Measurements from ENCODE around the gene TMPRSS6. TPM values are rescaled to one million over a fixed set of nuclear protein-coding genes. Genes with fewer than 3 reads are reported as not detected.

The TMPRSS6 gene
- total RNA-seq, 1 experiment from 2014 or later = 0.04 TPM

- TF ChIP-seq CTCF (conservative IDR thresholded peaks at IDR 0.05; ENCODE audit: low read depth, low read length) (no peak), EZH2 (IDR thresholded peaks at IDR 0.05; ENCODE audit: low read length, unreplicated experiment) (no peak), EZH2phosphoT487 (IDR thresholded peaks at IDR 0.05; ENCODE audit: borderline replicate concordance, low read length) (no peak)
- Histone ChIP-seq H3K9me3 (ENCODE audit: low read length) (no peaks in the 10 kb centered on the region), H3K4me2 (ENCODE audit: low read length) (peak overlapping the region; percentile 48), H3K27me3 (ENCODE audit: low read length) (no peaks in the 10 kb centered on the region), H3K27ac (ENCODE audit: low read length) (no peak overlapping the region), H3K36me3 (ENCODE audit: low read depth, low read length) (no peaks in the 10 kb centered on the region), H3K9ac (ENCODE audit: low read length) (no peak overlapping the region), H3F3A (ENCODE audit: low read length, unreplicated experiment) (no peaks in the 10 kb centered on the region), H2AFZ (ENCODE audit: low read length) (peak overlapping the region; percentile 39; the same call in 1 of the 2 replicates), H3K4me3 (ENCODE audit: low read length) (no peak overlapping the region), H3K79me2 (ENCODE audit: low read length) (no peaks in the 10 kb centered on the region), H3K4me1 (ENCODE audit: insufficient read depth, low read length) (peaks cover 20% of the 10 kb centered on the region), H4K20me1 (ENCODE audit: low read length) (no peaks in the 10 kb centered on the region), H3K9me2 (replicated peaks; ENCODE audit: low read length) (no peaks in the 10 kb centered on the region)
- peak; percentile 37 for DNase-seq
- no peak for ATAC-seq
- intact Hi-C loops (cut with micrococcal nuclease) = loop anchor here (1.0 kb wide), 1 partner anchor 59 kb away; no protein-coding TSS in a partner anchor
- CTCF ChIA-PET = no interaction called here
- BruUV-seq (replicated peaks) = no TSS peak
- POLR2A ChIA-PET (ENCODE audit: unreplicated experiment) = interaction anchor here (0.9 kb wide), 1 partner anchor 12 kb away, joined by 18 read pairs; no protein-coding TSS in a partner anchor
Observed at GRCh38 chr22:37044634-37045625, 64.6 kb downstream of the TMPRSS6 start.

- TF ChIP-seq CTCF (conservative IDR thresholded peaks at IDR 0.05; ENCODE audit: low read depth, low read length) = peak; percentile 75
- TF ChIP-seq EZH2 (IDR thresholded peaks at IDR 0.05; ENCODE audit: low read length, unreplicated experiment) = no peak
- no peak for TF ChIP-seq EZH2phosphoT487 (IDR thresholded peaks at IDR 0.05; ENCODE audit: borderline replicate concordance, low read length)
- H2AFZ ChIP-seq (ENCODE audit: low read length) = peak overlapping the region; percentile 40; the same call in 1 of the 2 replicates
- DNase-seq (peak; percentile 66), ATAC-seq (peak; percentile 92)
- peak overlapping the region; percentile 47 for H3K4me2 ChIP-seq (ENCODE audit: low read length)
- BruUV-seq (replicated peaks) = no TSS peak
- H3K9me3 ChIP-seq (ENCODE audit: low read length) = no peaks in the 10 kb centered on the region
- H3K27ac ChIP-seq (ENCODE audit: low read length) = no peak overlapping the region
- no peak overlapping the region for H3K9ac ChIP-seq (ENCODE audit: low read length)
- H3K4me3 ChIP-seq (ENCODE audit: low read length) = no peak overlapping the region
- H3K27me3 ChIP-seq (ENCODE audit: low read length) = no peaks in the 10 kb centered on the region
- no peaks in the 10 kb centered on the region for H3K9me2 ChIP-seq (replicated peaks; ENCODE audit: low read length)
- intact Hi-C loops (cut with micrococcal nuclease) = loop anchor here (1.0 kb wide), 1 partner anchor 58 kb away; no protein-coding TSS in a partner anchor
- H4K20me1 ChIP-seq (ENCODE audit: low read length) = no peaks in the 10 kb centered on the region
- peaks cover 20% of the 10 kb centered on the region for H3K4me1 ChIP-seq (ENCODE audit: insufficient read depth, low read length)
- no peaks in the 10 kb centered on the region for H3K36me3 ChIP-seq (ENCODE audit: low read depth, low read length)
- H3F3A ChIP-seq (ENCODE audit: low read length, unreplicated experiment) = no peaks in the 10 kb centered on the region
- H3K79me2 ChIP-seq (ENCODE audit: low read length) = no peaks in the 10 kb centered on the region
- POLR2A ChIA-PET (ENCODE audit: unreplicated experiment) = no interaction called here
- CTCF ChIA-PET = interaction anchor here (1.0 kb wide), 1 partner anchor 51 kb away, joined by 3 read pairs; no protein-coding TSS in a partner anchor
Observed at GRCh38 chr22:37043828-37044538, 65.5 kb downstream of the TMPRSS6 start.
